GM19463 (cell line): ENCODE data around the gene JAZF1.

Source experiments
- ATAC-seq: cut with Tn5 transposase; IDR thresholded peaks from one replicate; pipeline ENCODE4 v1.9.1; 2021; ENCODE audit warnings: mild to moderate bottlenecking, moderate library complexity; ENCODE audit not compliant: unreplicated experiment

JAZF1 gene

DNA sequence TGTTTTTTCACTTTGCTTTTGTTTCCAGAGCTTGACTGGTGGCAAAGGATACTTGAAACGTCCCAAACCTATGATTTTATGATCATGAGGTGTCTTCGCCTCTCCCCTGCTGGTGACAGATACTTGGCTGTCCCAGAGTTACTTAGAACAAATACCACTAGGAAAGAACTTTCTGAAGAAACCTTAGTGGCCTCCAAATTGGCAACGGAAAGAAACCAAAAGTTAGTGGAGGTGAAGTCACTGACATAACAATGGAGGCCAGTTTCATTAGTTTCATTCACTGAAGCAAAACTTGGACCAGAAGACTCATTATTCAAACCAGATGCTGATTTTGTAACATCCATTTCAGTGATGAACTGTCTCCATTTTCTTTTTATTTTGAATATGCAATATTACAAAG lies 68.6 kb downstream of the JAZF1 start:
- no peak for ATAC-seq

DNA sequence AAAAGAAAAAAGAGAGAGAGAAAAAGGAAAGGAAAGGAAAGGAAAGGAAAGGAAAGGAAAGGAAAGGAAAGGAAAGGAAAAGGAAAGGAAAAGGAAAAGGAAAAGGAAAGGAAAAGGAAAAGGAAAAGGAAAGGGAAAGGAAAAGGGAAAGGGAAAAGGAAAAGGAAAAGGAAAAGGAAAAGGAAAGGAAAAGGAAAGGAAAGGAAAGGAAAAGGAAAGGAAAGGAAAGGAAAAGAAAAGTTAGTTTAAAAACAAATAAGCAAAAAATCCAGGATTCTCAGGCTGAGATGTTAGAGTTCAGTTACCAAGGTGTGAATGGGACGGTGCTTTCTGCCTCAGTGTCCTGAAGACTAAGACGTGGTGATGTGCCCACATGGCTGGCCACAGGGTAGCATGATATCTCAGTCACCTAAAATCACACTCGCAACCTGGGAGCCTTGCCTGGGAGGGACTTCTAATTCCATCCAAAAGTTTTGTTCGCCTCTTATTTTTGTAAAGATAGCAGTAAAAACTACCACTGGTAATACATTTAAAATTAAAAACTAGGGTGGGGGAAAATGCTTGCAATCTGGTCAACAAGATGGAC lies 70.1 kb downstream of the JAZF1 start:
- no peak for ATAC-seq

DNA sequence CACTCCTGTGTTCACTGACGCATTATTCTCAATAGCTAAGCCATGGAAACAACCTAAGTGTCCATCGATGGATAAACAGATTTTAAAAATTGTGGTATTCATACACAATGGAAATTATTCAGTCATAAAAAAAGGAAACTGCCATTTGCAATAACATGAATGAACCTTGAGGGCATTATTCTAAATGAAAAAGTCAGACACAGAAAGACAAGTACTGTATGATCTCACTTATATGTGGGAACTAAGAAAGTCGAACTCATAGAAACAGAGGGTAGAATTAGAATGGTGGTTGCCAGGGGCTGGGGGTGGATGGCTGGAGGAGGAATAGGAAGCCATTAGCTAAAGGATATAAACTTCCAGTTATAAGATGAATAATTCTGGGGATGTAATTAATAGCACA lies 71.8 kb downstream of the JAZF1 start:
- no peak for ATAC-seq

DNA sequence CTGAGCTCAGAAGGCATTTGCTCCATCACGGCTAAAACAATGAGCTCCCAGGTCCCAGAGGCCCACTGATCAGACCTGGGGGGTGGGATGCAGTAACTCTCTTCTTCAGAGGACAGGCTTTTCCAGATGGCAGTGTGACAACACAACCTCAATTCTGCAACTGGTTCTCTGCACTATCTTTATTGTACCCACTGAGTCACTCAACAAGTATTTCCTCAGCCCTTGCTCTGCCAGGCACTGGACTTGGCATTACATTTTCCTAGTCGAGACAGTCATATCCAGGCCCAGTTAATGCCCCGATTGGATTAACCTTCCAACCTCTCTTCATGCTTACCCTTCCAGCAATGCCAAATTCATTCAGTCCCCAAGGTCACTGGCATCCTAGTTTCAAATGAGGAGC lies 72.6 kb downstream of the JAZF1 start:
- no peak for ATAC-seq

DNA sequence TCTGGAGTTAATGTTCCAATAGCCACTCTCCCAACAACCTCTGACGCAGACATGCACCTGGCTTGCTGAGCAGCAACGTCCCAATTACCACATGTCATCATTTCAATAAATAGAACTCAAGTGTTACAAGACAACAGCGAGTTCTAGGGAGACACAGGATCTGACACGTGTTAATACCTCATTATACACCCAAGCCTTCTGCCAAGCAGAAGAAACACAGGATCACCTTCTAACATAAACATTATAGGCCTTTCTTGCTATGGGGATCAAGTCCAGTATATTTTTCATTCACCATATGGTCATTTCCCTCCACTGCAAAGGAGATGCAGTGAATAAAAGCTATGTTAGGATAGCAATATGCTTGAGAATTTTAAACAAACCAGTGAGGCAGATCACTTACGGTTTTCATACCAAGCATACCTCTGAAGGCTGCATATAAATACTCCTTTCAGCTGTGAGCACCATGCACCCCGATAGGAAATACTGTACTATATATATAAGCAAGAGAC lies 74.2 kb downstream of the JAZF1 start:
- ATAC-seq, result no peak

DNA sequence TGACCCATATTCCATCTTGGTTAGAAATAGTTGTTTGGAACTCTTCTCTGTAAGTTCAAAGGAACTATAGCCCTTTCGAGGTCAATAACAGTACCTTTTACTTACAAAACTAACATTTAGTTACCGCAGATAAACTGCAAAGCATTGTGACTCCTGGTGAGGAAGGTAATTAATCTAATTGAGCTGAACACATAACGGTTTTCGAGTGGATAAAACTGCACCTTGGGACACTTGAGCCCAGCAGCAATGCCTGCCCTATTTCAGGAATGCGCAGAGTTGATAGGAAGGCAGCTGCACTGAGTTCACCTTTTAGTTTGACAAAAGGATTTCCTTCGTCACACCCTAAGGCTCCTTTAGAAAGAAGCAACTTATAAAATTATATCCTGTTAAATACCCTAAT lies 75.4 kb downstream of the JAZF1 start:
- ATAC-seq, result no peak

DNA sequence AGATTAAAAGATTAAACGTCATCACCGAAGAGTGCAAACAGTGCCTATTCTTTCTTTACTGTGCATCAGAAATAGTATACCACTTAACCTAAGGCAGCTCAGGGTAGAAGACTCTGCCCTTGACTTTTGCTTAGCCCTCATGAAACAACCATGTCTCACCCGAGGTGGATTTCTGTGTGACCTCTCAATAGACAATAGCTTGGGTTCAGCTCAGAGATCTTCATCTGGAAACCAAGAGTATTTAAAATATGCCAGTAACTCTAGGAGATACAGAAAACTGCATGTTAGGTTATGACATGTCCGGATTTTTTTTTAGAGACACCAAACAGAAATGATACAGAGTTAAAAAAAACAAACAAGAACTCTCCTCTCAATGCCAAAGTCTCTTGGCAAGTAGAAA lies 75.8 kb downstream of the JAZF1 start:
- no peak for ATAC-seq

DNA sequence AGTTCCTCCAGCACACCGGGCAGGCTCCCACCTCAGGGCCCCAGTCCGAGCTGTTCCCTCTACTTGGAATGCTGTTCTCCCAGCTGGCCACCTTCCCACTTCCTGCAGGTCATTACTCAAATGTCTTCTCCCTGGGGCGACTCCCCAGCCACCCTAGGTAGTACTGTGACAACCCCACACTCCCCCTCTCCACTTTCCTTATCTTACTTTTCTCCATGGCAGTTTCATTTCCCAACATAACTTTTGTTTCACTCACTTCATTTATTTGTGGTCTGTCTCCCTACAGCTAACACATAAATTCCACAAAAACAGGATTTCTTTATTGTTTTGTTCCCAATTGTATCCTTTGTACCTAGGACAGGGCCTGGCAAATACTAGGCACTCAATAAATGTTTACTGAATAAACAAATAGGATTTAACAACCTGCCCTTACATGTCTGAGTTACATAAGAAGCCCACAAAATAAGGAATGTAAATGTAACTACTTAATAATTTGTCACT lies 76.5 kb downstream of the JAZF1 start:
- ATAC-seq, result no peak

DNA sequence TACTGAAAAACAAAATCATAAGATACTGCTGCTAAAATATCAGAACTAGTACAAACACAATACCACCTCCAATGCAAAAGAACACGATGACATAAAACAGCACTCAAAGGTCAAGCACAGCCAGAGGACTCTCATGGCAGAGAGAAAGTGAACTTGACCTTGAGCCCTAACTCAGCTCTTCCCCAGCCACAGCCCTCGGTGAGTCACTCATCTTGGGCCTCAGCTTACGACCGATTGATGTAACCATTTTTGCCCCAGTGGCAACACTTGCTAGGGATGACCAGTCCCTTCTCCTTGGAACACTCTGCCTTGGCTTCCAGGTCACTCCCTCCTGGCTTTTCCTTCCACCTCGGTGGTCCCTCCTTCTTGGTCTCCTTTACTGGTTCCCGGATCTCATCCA lies 77.8 kb downstream of the JAZF1 start:
- ATAC-seq, result no peak

DNA sequence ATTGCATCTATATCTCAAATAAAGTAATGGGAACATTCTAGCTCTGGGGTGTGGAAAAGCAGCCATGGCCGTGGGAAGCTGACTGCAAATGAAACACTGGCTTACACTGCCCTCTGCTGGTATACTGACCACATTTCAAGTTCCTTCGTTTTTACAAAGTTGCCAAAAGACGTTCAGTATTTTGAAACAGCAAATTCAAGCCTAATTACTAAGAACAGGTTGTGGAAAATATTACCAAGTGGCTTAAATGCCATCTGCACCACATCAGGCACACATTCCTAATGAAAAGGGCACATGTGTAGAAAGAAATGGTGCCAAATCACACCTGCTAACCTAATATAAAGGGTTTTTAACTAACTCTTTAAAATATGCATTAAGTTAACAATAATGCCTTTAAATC lies 83.9 kb downstream of the JAZF1 start:
- ATAC-seq, result no peak

DNA sequence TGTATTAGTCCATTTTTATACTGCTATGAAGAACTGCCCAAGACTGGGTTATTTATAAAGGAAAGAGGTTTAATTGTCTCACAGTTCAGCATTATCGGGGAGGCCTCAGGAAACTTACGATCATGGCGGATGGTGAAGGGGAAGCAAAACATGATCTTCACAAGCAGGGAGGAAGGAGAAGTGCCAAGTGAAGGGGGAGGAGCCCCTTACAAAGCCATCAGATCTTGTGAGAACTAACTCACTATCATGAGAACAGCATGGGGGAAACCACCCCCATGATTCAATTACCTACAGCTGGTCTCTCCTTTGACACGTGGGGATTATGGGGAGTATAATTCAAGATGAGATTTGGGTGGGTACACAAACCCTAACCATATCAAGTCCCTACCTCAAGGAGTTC lies 85.4 kb downstream of the JAZF1 start:
- no peak for ATAC-seq

DNA sequence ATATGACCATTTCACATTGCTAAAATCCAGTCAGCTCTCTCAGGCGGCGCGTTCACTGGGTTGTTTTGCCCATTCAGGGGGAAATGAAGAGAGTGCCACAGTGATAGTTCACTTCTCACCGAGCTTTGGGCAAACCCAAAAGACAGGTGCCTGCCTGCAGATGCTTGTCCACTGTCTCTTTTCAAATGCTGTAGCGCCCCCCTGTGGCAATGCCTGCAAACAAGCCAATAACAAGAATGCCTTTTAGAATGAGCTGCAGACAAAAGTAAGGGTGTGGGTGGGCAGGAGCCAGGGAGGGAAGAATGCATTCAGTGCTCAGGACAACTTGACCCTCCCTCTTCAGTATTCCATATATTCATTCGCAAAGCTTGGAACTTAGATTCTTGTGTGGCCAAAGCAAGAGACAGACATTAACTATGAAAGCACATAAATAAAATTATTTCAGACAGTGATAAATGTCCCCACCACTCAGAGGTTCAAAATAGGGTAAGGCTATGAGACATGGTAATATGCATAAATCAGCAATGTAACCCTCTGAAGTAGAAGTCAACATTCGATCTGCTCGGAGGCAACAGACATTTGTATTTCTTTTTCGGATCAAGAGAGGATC lies 86.9 kb downstream of the JAZF1 start:
- ATAC-seq, result no peak

DNA sequence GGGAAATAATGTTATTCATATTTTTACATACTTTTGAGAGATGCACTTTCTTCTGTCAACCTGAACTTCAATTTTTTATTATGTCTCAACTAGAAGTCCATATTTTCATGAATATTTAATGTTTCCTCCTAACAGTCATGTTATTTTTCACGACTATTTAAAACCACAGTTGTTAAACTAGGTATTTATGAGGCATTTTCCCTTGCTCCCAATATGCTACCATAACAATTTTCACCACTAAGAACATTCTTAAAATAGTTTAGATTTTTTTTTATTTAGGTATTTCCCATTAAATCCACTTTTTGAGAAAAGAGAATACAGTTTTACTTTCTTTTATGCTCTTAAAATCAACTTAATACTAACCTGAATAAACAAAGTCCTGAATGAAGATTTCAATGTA lies 89.4 kb downstream of the JAZF1 start:
- no peak for ATAC-seq

DNA sequence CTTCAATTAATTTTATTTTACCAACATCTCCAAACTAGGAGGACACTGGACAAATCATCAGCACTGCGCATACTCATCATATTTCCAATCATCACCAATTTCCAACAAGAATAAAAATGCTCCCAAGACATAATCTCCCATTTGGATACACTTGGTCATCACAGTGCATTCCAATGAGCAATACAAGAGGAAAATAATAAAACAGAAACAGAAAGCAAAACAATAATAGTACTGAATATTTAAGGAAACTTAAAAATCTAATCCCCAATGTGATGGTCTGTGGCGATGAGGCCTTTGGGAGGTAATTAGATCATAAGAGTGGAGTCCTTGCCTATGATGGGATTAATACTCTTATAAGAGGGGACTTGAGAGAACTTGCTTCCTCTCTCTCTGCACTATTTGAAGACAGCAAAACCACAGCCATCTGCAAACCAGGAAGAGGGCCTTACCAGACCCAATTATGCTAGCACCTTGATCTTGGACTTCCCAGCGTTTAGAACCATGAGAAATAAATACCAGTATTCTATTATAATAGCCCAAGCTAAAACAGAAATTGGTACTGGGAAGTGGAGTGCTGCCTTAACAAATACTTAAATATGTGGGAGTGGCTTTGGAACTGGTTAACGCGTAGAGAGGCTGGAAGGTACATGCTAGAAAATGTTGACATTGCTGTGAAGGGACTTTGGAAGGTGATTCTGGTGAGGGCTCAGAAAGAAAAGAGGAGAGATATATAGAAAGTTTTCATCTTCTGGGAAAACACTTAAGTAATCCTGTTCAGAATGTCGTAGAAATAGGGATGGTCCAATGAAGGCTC lies 91.5 kb downstream of the JAZF1 start:
- no peak for ATAC-seq

DNA sequence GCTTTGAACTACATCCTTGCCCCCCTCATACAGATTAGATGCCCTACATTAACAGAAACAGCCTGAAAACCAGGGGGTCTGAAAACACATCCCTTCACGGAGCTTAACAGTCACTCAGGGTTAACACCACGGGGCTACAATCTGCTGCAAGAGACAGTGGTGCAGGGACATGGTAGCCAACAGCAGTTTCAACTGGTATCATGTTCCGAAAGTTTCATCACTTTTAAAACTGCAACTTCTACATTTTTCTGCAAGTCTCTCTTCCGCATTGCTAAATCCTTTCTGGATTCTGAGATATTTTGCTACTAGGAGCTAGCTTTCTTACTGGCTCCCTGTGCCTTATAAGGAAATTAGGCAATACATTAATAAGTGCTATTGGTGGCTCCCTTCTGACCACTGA lies 92.6 kb downstream of the JAZF1 start:
- ATAC-seq, result no peak

DNA sequence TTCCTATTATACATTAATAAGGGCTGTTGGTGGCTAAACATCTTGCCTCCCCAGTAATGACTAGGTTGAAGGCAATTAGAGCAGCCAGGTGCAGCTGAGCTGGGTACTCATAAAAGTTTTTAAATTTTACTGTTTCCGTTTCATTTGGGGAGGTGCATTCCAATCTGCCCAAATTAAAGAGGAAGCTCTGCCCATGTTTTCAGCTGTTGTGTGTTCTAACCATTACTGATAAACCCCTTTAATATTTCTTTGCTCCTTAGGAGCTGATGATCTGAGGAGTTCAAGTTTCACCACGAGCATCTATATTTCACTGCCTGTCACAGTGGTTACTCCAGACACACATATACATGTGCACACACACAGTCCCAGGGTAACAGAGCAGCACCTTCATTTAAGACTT lies 94.4 kb downstream of the JAZF1 start:
- ATAC-seq, result no peak

DNA sequence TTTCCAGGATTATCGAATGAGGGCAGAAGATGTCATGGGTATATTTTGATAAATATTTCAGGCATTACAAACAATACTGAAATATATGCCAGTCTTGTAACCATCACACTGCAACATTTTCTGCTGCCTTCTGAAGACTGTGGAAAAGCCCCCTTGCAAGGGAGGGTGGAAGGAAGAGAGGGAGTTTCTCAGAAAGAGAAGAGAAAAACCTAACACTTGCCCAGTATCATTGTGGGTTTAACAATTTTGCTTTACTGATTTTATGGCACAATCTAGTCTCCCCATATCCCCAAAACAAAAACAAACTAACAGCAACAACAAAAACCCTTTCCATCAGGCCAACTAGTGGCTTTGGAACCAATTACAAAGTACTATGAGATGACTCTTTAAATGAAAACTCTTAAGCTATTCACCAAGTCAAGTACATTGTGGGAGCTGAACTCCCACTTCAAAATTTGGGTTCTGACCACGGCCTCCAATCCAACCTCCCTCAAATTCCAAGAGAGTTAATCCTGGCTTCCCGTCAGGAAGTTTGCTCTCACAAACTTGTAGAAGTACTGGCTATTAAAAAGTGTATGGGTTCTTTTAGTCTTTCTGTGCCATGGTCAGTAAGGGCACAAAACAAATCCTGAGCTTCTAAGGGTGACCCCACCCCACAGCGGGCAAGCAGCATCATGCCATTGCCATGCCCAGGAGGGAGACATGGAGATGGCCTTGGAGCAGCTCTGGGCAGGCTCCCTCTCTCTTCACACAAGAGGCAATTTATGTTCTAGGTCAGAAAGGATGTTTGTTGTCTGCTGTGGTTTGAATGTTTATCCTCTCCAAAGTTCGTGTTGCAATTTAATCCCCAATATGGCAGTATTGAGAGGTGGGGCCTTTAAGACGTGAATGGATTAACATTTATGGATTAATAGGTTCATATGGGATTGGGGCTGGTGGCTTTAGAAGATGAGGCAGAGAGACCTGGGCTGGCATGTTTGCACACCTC lies 96.3 kb downstream of the JAZF1 start:
- ATAC-seq, result no peak

DNA sequence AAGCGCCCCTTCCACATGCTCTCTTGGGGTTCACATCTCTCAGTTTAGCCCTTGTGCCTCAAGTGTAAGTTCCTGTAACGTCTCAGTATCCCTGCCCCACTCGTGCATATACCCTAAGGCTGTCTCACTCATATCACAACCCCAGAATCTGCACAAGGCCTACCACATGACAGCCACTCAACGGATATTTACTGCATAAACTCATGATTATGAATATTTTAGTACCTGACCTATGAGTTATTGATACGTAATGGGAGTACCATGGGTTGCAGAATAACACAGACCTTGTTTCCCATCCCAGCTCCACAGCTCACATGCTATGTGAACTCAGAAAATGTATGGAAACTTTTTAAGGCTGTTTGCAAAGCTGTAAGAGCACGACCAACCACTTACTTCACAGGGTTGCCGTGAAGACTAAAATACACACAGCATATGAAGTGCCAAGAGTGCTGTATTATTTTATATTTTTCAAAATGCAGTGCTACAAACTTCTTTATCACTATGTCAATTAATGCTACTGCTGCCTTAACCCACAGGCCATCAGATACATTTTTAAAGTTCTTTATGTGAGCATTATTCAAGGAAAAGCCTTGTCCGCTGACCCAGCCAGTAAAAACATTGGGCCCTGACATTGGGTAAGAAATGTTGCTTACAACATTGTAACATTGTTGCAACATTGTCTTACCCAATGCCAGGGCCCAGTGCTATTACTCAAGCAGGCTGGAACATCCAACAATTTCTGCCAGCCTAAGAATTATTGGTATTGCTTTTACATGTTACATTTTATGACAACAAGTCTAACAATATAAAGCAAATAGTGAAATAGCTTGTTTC lies 97.2 kb downstream of the JAZF1 start:
- no peak for ATAC-seq

DNA sequence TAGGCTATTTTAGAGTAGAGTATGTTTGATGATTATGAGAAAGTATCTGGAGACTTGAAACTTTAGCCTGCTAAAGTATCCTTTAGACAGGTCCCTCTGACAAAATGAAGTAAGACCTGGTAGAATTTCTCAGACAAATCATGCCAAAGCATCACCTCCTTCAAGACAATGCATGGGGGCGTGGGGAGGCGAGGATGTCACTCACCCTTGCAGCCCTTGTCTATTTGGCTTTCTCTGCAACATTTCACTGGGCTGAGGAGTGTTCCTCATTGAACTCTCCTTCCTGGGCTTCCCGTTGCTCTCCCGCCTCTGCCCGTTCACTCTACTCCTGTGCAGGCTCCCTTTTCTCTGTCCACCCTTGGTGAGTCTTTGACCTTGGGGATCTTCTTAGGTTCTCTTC lies 98.5 kb downstream of the JAZF1 start:
- no peak for ATAC-seq

DNA sequence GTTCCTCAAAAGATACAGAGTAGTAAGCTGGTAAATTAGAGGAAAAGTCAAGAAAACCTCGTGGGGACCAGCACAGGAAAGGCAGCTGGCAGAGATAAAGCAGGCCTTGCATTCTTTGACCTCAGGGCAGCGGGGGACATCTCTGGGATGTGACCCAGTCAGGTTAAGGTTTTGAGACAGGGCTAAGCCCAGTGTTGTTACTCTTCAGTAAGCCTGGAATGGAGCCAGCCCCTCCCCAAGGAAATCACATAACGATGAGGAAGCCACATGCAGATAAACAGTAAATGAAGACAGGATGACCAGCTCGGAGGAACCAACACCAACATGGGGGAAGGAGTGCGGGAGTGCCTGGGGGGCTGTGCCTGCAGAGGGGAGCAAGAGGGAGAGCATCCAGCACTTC lies 99.6 kb downstream of the JAZF1 start:
- ATAC-seq, result no peak
